Neuronal stem cell (in vitro differentiated cells): ENCODE results near the gene VWF.
A peak's percentile ranks its signal among the peaks of the same experiment; 100 is the strongest.

Experiments used
- DNase-seq: peaks from one replicate; pipeline ENCODE4 v3.0.0-alpha.2; 2013; ENCODE audit warnings: low spot score
- H2AFZ ChIP-seq: one replicate; pipeline ENCODE4 v1.6.1; 2013; ENCODE audit warnings: mild to moderate bottlenecking, low read length, inconsistent platforms
- H2AK5ac ChIP-seq: 2 replicates; pipeline ENCODE4 v1.6.1; 2013; ENCODE audit warnings: low read depth, mild to moderate bottlenecking, inconsistent platforms, low read length, moderate library complexity, mixed read lengths
- H2BK120ac ChIP-seq: 2 replicates; pipeline ENCODE4 v1.6.1; 2013; ENCODE audit warnings: low read depth, mild to moderate bottlenecking, inconsistent platforms, low read length, moderate library complexity, mixed read lengths
- H2BK12ac ChIP-seq: one replicate; pipeline ENCODE4 v1.6.1; 2013; ENCODE audit warnings: low read length, inconsistent platforms
- H2BK15ac ChIP-seq: 2 replicates; pipeline ENCODE4 v1.6.1; 2013; ENCODE audit warnings: mild to moderate bottlenecking, low read length, inconsistent platforms, mixed read lengths
- H2BK5ac ChIP-seq: one replicate; pipeline ENCODE4 v1.6.1; 2013; ENCODE audit warnings: inconsistent platforms, mild to moderate bottlenecking, low read length, moderate library complexity
- H3K14ac ChIP-seq: one replicate; pipeline ENCODE4 v1.6.1; 2013; ENCODE audit warnings: low read length, inconsistent platforms
- H3K18ac ChIP-seq: 2 replicates; pipeline ENCODE4 v1.6.1; 2013; ENCODE audit warnings: low read length, inconsistent platforms
- H3K23ac ChIP-seq: 2 replicates; pipeline ENCODE4 v1.6.1; 2013; ENCODE audit warnings: low read depth, mild to moderate bottlenecking, mixed read lengths, low read length, inconsistent platforms; ENCODE audit not compliant: poor library complexity
- H3K27ac ChIP-seq: replicated peaks from 3 replicates; pipeline ENCODE4 v1.5.1; 2013; ENCODE audit warnings: low read length, inconsistent platforms
- H3K27me3 ChIP-seq, 3 experiments: 2 replicates each; pipeline ENCODE4 v1.6.1; 2013; ENCODE audit warnings: low read length in 3 of 3, mild to moderate bottlenecking in 2 of 3, inconsistent platforms in 1 of 3, low read depth in 1 of 3, mixed read lengths in 1 of 3, moderate library complexity in 1 of 3; ENCODE audit not compliant: control insufficient read depth in 3 of 3, insufficient read depth in 3 of 3
- H3K36me3 ChIP-seq, 2 donors: replicated peaks in 1 of 2; 2 replicates each; pipeline ENCODE4 v1.6.1; 2013; ENCODE audit warnings: low read length in 2 of 2; ENCODE audit not compliant: control insufficient read depth in 2 of 2, insufficient read depth in 2 of 2
- H3K4ac ChIP-seq: 2 replicates; pipeline ENCODE4 v1.6.1; 2013; ENCODE audit warnings: inconsistent platforms, mild to moderate bottlenecking, low read length, moderate library complexity
- H3K4me1 ChIP-seq, 2 donors: 1 replicate in 1 of 2; 2 replicates in 1 of 2; pipeline ENCODE4 v1.6.1; 2013; ENCODE audit warnings: low read length in 2 of 2, low read depth in 1 of 2; ENCODE audit not compliant: control insufficient read depth in 2 of 2, insufficient read depth in 1 of 2
- H3K4me2 ChIP-seq: one replicate; pipeline ENCODE4 v1.6.1; 2013; ENCODE audit warnings: mild to moderate bottlenecking, low read length, inconsistent platforms; ENCODE audit not compliant: insufficient read depth, poor library complexity, severe bottlenecking
- H3K4me3 ChIP-seq, 2 donors: 2 replicates each; pipeline ENCODE4 v1.5.1; 2013; ENCODE audit warnings: low read length in 2 of 2, mild to moderate bottlenecking in 2 of 2, inconsistent platforms in 1 of 2, moderate library complexity in 1 of 2
- H3K79me1 ChIP-seq: one replicate; pipeline ENCODE4 v1.6.1; 2013; ENCODE audit warnings: low read depth, mild to moderate bottlenecking, inconsistent platforms, low read length, moderate library complexity
- H3K9ac ChIP-seq: one replicate; pipeline ENCODE4 v1.6.1; 2013; ENCODE audit warnings: mild to moderate bottlenecking, low read depth, low read length, inconsistent platforms; ENCODE audit not compliant: poor library complexity
- H3K9me3 ChIP-seq, 2 donors: replicated peaks in 1 of 2; 2 replicates each; pipeline versions ENCODE3 to v1.6.1; 2013; ENCODE audit warnings: low read length in 2 of 2, mild to moderate bottlenecking in 2 of 2, inconsistent platforms in 1 of 2, low read depth in 1 of 2, mixed read lengths in 1 of 2, moderate library complexity in 1 of 2; ENCODE audit not compliant: control insufficient read depth in 2 of 2, insufficient read depth in 1 of 2
- H4K8ac ChIP-seq: one replicate; pipeline ENCODE4 v1.6.1; 2013; ENCODE audit warnings: low read depth, mild to moderate bottlenecking, inconsistent platforms, low read length, moderate library complexity
- H4K91ac ChIP-seq: one replicate; pipeline ENCODE4 v1.6.1; 2013; ENCODE audit warnings: low read length, low read depth, mild to moderate bottlenecking, inconsistent platforms; ENCODE audit not compliant: poor library complexity
- WGBS, 2 donors: extraction: QIAGEN DNeasy Blood & Tissue Kit; methylation state at CpG; one replicate each; pipeline ENCODE4 v1.1.7; 2013; ENCODE audit warnings: missing lambda C conversion rate in 2 of 2, mixed read lengths in 1 of 2; ENCODE audit not compliant: insufficient read length in 2 of 2, insufficient replicate concordance in 1 of 2; ENCODE audit errors: extremely low coverage in 2 of 2; 5-methylcytosine and 5-hydroxymethylcytosine counted together

VWF gene

DNA sequence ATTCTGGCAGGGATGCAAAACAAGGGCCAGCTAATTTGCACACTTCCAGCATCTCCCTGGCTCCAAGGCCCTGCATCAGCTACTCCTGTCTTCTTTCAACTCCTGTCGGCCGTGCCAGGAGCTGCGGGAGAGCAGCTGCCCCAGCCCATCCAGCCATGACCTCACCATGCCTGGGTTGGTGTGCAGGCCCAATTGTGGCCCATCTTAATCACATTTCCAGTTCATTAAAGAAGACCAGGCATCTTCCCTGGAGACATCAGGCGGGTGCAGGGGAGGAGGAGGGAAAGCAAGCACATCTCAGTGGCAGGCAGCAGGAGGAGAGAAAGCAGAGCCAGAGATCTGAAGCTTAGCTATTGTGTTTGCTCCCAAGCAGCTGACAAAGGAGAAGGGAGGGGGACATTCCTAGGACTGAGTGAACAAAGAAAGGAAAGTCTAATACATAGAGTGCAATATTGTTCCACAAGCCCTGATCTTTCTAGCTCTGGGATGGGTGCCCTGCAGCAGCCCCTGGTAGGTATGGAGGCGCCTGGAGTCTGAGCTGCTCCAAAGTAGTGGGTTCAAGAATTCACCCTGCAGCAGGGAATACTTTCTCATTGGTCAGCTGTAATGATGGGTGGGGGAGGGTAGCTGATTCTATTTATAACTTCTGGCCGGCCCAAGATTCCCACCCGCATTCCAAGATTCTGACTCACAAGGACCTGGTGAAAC is 40.1 kb downstream of the VWF start:
- no peak overlapping the region for H3K14ac ChIP-seq
- H2AK5ac ChIP-seq, result no peak overlapping the region
- H2BK15ac ChIP-seq, result no peak overlapping the region
- no peaks in the 10 kb centered on the region for H3K36me3 ChIP-seq
- H2AFZ ChIP-seq, result peak overlapping the region; percentile 80
- no peak overlapping the region for H4K8ac ChIP-seq
- H3K27ac ChIP-seq, result peak overlapping the region; percentile 88
- no peak overlapping the region for H3K23ac ChIP-seq
- H4K91ac ChIP-seq, result no peak overlapping the region
- H3K9ac ChIP-seq, result no peak overlapping the region
- H3K9me3 ChIP-seq, result no peaks in the 10 kb centered on the region
- peak overlapping the region; percentile 76 for H2BK5ac ChIP-seq
- H3K4me3 ChIP-seq, result peak overlapping the region in 1 of 2 donors; percentile 18
- peaks cover 25 to 26% of the 10 kb centered on the region in 2 donors for H3K4me1 ChIP-seq
- H3K27me3 ChIP-seq, result no peaks in the 10 kb centered on the region
- H3K18ac ChIP-seq, result peak overlapping the region; percentile 65
- peak overlapping the region; percentile 51 for H3K4me2 ChIP-seq
- no CpG with 5 or more reads among the region's 7 CpGs for WGBS, 2 donors
- no peak overlapping the region for H3K4ac ChIP-seq
- peak; percentile 81 for DNase-seq
- H2BK120ac ChIP-seq, result peak overlapping the region; percentile 98
- peak overlapping the region; percentile 24 for H2BK12ac ChIP-seq
- H3K79me1 ChIP-seq, result no peaks in the 10 kb centered on the region

DNA sequence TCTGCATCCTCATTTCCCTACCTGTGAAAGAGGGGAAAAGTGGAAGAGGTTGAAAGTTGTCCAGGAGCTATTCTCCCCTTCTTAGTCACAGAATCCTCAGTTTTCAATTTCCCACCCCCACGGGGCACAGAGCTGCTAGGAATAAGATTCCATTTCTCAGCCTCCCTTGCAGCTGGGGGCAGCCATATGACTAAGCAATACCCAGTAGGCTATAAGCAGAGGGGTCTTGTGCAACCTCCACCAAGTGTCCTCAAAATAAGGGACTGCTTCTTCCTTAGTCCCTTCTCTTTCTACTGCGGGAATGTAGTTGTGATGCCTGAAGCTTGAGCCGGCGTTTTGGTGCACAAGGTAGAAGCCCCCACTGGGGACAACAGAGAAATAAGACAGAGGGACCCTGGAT is 40.9 kb downstream of the VWF start:
- Histone ChIP-seq H3K18ac (peak overlapping the region; percentile 50), H3K4me1 (peaks cover 20 to 22% of the 10 kb centered on the region in 2 donors), H2BK5ac (no peak overlapping the region), H2AFZ (no peak overlapping the region), H3K4ac (no peak overlapping the region), H3K23ac (no peak overlapping the region), H4K8ac (no peak overlapping the region), H3K4me2 (peak overlapping the region; percentile 12), H3K79me1 (no peaks in the 10 kb centered on the region), H4K91ac (no peak overlapping the region), H2BK12ac (no peak overlapping the region), H3K27ac (peak overlapping the region; percentile 88), H2BK120ac (peak overlapping the region; percentile 2), H3K4me3 (no peak overlapping the region), H3K9me3 (no peaks in the 10 kb centered on the region), H3K36me3 (no peaks in the 10 kb centered on the region), H2BK15ac (no peak overlapping the region), H3K14ac (no peak overlapping the region), H2AK5ac (no peak overlapping the region), H3K27me3 (no peaks in the 10 kb centered on the region), H3K9ac (no peak overlapping the region)
- DNase-seq, result no peak
- no CpG with 5 or more reads among the region's 4 CpGs for WGBS, 2 donors

DNA sequence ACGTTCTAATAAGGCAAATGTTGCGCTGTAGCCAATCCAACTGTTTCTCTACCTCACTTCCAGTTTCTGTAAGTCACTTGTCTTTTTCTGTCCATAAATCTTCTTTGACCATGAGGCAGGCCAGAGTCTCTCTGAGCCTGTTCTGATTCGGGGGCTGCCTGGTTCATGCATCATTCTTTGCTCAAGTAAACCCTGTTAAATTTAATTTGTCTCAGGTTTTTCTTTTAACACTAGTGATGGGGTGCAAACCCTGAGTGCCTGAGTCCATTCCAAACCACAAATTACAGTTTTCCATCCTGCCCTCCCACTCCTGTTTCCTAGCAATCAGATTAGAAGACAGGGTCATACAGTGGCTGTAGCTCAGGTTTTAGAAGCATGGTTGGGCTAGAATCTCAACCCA is 41.9 kb downstream of the VWF start:
- Histone ChIP-seq H3K18ac (no peak overlapping the region), H3K4me2 (no peak overlapping the region), H3K79me1 (no peaks in the 10 kb centered on the region), H3K9me3 (no peaks in the 10 kb centered on the region), H3K4ac (no peak overlapping the region), H3K36me3 (no peaks in the 10 kb centered on the region), H3K4me3 (no peak overlapping the region), H2BK15ac (no peak overlapping the region), H2BK120ac (no peak overlapping the region), H2AFZ (peak overlapping the region; percentile 38), H3K9ac (no peak overlapping the region), H3K14ac (no peak overlapping the region), H4K8ac (no peak overlapping the region), H2AK5ac (no peak overlapping the region), H3K27me3 (no peaks in the 10 kb centered on the region), H3K27ac (no peak overlapping the region), H2BK5ac (no peak overlapping the region), H2BK12ac (no peak overlapping the region), H3K23ac (no peak overlapping the region), H3K4me1 (peaks cover 24 to 26% of the 10 kb centered on the region in 2 donors), H4K91ac (no peak overlapping the region)
- no peak for DNase-seq
- no CpG with 5 or more reads among the region's 3 CpGs for WGBS, 2 donors

DNA sequence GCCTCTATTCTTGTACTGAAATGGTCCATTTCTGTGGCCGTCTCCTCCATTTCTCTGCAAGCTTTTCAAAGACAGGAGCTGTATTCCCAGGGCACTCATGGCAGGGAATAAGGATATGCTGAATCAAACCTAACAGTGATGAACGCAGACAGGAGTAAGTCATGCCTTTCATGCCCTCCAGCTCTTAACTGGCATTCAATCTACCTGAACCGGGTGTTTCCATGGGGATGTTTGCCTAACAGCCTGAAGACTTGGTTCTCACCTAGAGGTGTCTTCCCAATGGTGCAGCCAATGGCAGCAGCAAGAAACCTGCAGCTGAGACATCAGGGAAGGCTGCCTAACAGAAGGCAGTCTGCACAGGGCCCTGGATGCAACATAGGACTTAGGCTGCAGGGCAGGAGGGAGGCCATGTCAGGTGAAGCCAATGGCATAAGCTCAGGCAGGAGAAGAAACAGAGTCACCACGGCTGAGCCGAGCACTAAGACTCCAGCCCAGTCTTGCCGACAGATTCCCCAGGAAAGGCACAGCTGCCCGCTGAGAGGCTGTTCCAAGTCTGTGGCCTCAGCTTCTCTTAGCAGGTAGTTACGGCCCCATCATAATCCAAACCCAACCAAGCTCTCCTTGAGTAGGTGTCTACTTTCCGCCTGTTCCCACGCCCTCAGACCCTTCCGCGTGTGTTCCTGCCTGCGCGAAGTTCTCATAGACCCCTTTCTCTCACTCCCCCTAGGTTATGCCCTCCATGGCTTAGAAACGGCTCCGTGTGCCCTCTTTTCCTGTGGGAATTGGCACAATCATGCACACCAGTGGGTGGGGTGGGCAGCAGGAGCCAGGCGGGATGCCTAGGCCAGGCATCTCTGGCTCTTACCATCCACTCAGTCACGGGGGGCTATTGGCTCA is 44.1 kb downstream of the VWF start:
- no peak overlapping the region for H3K4me3 ChIP-seq
- peak overlapping the region; percentile 76 for H3K18ac ChIP-seq
- no peak overlapping the region for H2AFZ ChIP-seq
- H3K4me2 ChIP-seq, result no peak overlapping the region
- no peak overlapping the region for H2BK12ac ChIP-seq
- no CpG with 5 or more reads among the region's 18 CpGs for WGBS, 2 donors
- H3K36me3 ChIP-seq, result no peaks in the 10 kb centered on the region
- no peak overlapping the region for H3K9ac ChIP-seq
- no peaks in the 10 kb centered on the region for H3K27me3 ChIP-seq
- no peak overlapping the region for H4K8ac ChIP-seq
- H3K27ac ChIP-seq, result no peak overlapping the region
- H2AK5ac ChIP-seq, result peak overlapping the region; percentile 60
- H3K14ac ChIP-seq, result no peak overlapping the region
- H3K4me1 ChIP-seq, result peaks cover 21 to 30% of the 10 kb centered on the region in 2 donors
- no peaks in the 10 kb centered on the region for H3K79me1 ChIP-seq
- H4K91ac ChIP-seq, result peak overlapping the region; percentile 22
- H2BK15ac ChIP-seq, result peak overlapping the region; percentile 29
- peak overlapping the region; percentile 40 for H2BK5ac ChIP-seq
- no peak for DNase-seq
- no peak overlapping the region for H3K23ac ChIP-seq
- peak overlapping the region; percentile 42 for H2BK120ac ChIP-seq
- H3K9me3 ChIP-seq, result no peaks in the 10 kb centered on the region
- H3K4ac ChIP-seq, result peak overlapping the region; percentile 13
